Measurements from ENCODE around the gene NUFIP2.
"Not testable (repeated sequence)": the region's sequence is repeated elsewhere in the genome, so short reads cannot be mapped to it uniquely, and the experiment has no call there.

Gene NUFIP2

GRCh38 chr17:29237476-29238132 lies 56.3 kb downstream of the NUFIP2 start:
- FAIRE-seq: no peak

DNA sequence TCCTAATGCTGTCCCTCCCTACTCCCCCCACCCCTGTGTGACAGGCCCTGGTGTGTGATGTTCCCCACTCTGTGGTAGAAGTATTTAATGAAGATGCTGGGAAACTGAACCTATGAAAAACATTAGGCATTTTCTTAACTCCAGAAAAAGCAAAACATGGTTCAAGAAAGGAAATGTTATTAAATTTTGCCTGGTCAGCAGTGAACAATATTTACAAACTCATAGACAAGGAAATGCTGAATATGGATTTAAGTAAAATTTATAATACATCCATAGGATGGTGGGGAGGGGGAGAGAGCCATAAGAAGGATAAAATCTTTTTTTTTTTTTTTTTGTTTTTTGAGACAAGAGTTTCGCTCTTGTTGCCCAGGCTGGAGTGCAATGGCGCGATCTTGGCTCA lies 58.0 kb downstream of the NUFIP2 start:
- FAIRE-seq: no peak

DNA sequence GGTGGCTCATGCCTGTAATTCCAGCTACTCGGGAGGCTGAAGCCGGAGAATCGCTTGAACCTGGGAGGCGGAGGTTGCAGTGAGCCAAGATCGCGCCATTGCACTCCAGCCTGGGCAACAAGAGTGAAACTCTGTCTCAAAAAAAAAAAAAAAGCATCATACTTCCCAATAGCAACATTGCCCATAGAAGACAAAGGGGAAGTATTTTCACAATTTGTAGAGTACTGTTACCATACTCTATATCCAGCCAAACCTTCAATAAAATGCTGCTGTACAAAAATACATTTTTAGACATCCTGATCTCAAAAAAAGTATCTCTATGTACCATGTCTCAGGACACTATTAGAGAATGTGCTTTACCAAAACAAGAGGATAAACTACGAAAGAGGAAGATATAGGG lies 59.0 kb downstream of the NUFIP2 start:
- FAIRE-seq: not testable (repeated sequence)

DNA sequence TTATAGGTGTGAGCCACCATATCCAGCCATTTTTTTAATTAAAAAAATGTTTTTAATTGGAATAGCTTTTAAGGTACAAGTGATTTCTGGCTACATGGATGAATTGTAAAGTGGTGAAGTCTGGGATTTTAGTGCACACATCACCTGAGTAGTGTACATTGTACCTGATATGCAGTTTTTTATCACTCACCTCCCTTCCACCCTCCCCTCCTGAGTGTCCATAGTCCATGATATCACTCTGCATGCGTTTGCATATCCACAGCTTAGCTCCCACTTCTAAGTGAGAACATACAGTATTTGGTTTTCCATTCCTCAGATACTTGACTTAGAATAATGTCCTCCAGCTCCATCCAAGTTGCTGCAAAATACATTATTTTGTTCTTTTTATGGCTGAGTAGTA lies 60.6 kb downstream of the NUFIP2 start:
- FAIRE-seq: no peak

DNA sequence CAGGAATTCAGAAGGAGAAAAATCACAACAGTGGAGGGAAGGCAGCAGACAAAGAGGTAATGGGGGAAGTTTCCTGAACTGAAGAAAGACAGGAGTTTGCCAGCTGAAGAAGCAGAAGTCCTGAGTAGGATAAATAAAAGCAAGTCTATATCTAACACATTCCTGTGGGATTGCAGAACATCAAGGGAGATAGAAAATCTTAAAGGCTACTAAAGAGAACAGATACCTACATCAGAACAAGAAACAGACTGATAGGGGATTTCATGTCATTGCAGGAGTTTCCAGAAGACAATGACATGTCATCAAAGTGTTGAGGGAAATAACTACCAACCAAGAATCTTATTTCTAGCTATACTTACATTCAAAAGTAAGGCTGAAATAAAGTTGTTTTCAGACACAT lies 68.6 kb downstream of the NUFIP2 start:
- FAIRE-seq: no peak

DNA sequence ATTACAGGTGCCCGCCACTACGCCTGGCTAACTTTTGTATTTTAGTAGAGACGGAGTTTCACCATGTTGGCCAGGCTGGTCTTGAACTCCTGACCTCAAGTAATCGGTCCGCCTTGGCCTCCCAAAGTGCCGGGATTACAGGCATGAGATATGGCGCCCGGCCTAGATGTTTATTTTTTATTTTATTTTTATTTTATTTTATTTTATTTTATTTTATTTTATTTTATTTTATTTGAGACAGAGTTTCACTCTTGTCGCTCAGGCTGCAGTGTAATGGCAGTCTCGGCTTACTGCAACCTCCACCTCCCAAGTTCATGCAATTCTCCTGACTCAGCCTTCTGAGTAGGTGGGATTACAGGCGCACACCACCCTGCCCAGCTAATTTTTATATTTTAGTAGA lies 72.6 kb downstream of the NUFIP2 start:
- FAIRE-seq: not testable (repeated sequence)

GRCh38 chr17:29219378-29220047 lies 74.4 kb downstream of the NUFIP2 start:
- FAIRE-seq: no peak

GRCh38 chr17:29216856-29217255 lies 77.1 kb downstream of the NUFIP2 start:
- FAIRE-seq: no peak

GRCh38 chr17:29216181-29216580 lies 77.8 kb downstream of the NUFIP2 start:
- FAIRE-seq: no peak

GRCh38 chr17:29215717-29216116 lies 78.2 kb downstream of the NUFIP2 start:
- FAIRE-seq: no peak

- FAIRE-seq: no peak
These were observed 78.8 kb downstream of the NUFIP2 start for GRCh38 chr17:29215174-29215573.

DNA sequence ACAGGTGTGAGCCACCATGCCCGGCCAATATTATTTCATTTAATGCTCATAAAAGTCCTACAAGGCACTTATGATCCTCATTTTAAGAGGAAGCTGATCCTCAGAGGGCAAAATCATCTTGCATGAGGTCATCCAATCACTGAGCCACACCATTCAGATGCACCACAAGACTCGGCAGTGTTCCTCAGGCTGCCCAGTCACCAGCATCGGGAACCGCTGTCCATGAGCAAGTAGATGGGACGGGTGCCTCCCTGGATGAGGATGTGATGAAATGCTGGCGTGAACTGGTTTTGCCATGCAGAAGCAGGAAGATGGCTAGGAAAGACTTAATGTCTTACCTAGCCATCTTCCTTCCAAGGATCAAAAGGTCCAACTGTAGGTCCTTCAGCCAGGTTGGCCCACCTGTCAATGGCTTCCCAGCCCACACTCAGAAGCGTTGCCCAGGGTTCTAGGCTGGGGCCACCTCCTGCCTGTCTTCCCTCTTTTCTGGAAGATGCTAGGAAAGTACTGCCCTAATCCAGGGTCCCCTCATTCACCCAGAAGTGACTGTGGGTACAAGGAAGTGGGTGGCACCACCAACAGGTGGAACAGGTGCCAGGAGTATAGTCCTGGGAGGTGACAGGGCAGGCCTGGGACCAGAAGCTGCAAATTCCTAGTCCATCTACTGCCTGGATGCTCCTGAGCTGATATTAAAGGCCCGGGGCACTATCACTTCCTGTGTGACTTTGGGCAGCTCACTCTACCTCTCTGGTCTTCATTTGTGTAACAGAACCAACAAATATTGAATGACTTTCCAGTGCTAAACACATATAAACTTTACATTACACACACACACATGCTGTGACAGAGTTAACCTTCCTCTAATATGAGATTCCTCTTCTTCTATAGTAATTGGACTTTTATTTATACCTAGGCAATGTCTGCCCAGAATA lies 79.5 kb downstream of the NUFIP2 start:
- no peak for FAIRE-seq

DNA sequence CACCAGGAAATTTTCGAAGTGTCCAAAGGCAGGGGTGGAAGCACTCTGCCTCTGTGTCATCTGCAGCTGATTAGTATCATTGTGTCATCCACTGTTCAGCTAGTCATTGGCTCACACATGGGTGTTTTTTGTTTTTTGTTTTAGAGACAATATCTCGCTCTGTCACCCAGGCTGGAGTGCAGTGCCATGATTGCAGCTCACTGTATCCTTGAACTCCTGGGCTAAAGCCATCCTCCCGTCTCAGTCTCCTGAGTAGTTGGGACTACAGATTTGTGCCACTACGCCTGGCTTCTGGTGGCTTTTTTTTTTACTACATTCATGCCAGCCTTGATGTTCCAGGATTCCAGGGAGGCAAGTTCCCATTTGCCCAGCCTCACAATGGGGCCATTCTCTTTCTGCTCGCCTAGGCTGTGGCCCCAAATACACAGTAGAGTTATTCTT lies 81.2 kb downstream of the NUFIP2 start:
- FAIRE-seq: no peak

GRCh38 chr17:29212094-29212631 lies 81.8 kb downstream of the NUFIP2 start:
- FAIRE-seq: no peak

DNA sequence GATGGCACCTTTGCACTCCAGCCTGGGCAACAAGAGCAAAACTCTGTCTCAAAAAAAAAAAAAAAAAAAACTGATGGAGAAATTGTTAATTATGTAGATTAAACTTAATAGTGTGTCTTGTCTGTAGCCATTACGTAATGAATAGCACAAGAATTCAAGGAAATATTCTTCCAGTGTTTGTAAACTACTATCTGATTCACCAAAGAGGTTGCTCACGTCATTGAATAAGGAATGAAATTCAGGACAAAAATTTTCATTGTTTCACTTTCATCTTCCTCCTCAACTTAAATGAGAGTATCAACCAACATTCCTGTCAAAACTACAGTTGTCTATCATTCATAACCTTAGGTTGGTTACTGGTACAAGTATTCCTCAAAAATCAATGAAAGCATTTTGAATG lies 83.1 kb downstream of the NUFIP2 start:
- no peak for FAIRE-seq

- FAIRE-seq: no peak
These were observed 84.9 kb downstream of the NUFIP2 start for GRCh38 chr17:29209073-29209472.

- no peak for FAIRE-seq
These were observed 86.0 kb downstream of the NUFIP2 start for GRCh38 chr17:29207975-29208374.

Data from islet of Langerhans (tissue), 1 donor.